A673 (cell line): ENCODE data around the gene MAZ.

ENCODE experiments used
- EZH2 ChIP-seq: fragments of 200-600 bp; sonication (generic); IDR thresholded peaks from 2 replicates; pipeline ENCODE4 v1.6.1; 2017; ENCODE audit warnings: borderline replicate concordance, low read depth, mild to moderate bottlenecking, mixed read lengths, antibody characterized with exemption, low read length; ENCODE audit not compliant: poor library complexity, severe bottlenecking
- TF ChIP-seq, protein P1 (sequence below): fragments of 300-800, 200-600 bp; sonication (generic); conservative IDR thresholded peaks from 2 replicates; pipeline ENCODE4 v1.5.1; 2017; ENCODE audit warnings: low read depth, mild to moderate bottlenecking, antibody characterized with exemption, low read length, moderate library complexity, mixed read lengths

DNA sequence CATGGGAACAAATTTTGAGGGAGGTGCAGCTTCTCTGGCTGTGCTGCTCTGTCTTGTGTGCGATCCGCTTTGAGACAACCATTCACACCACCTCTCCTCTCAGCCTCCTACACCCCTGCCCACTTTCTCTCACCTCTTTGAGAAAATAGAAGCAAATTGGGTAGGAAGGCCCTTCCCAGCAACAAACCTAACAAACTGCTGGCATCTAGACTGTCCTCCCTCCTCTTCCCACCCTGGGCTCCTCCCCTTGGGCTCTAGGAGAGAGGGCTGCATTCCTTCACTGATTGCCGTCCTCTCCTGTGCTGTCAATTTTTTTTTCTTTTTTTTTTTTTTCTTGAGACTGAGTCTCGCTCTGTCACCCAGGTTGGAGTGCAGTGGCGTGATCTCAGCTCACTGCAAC, 43.2 kb downstream of the MAZ start:
- TF ChIP-seq, protein P1, sequence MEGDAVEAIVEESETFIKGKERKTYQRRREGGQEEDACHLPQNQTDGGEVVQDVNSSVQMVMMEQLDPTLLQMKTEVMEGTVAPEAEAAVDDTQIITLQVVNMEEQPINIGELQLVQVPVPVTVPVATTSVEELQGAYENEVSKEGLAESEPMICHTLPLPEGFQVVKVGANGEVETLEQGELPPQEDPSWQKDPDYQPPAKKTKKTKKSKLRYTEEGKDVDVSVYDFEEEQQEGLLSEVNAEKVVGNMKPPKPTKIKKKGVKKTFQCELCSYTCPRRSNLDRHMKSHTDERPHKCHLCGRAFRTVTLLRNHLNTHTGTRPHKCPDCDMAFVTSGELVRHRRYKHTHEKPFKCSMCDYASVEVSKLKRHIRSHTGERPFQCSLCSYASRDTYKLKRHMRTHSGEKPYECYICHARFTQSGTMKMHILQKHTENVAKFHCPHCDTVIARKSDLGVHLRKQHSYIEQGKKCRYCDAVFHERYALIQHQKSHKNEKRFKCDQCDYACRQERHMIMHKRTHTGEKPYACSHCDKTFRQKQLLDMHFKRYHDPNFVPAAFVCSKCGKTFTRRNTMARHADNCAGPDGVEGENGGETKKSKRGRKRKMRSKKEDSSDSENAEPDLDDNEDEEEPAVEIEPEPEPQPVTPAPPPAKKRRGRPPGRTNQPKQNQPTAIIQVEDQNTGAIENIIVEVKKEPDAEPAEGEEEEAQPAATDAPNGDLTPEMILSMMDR = no peak
- TF ChIP-seq EZH2 = no peak
